Heart right ventricle (tissue), 16 donors: ENCODE measurements around the gene DCAF4. TPM values are rescaled to one million over a fixed set of nuclear protein-coding genes. Genes with fewer than 3 reads are reported as not detected.

Experiments
- ATAC-seq, 8 donors: fragments of 200-7000 bp; cut with Tn5 transposase; one replicate each; pipeline ENCODE4 v1.9.1; 2020; ENCODE audit warnings: mild to moderate bottlenecking in 8 of 8, moderate library complexity in 8 of 8, moderate number of reproducible peaks in 1 of 8
- DNase-seq, 2 donors: peaks; one replicate each; pipeline ENCODE4 v3.0.0-alpha.2; 2020
- H3K27ac ChIP-seq, 10 donors: fragments of 200-600 bp; sonication (generic) in 2 of 10; one replicate each; pipeline versions ENCODE4 v1.5.0 to v1.8.0; 2020 to 2022; ENCODE audit warnings: mild to moderate bottlenecking in 3 of 10
- H3K27me3 ChIP-seq, 7 donors: fragments of 200-600 bp; one replicate each; pipeline ENCODE4 v1.8.0; 2021 to 2022; ENCODE audit warnings: mild to moderate bottlenecking in 2 of 7
- H3K36me3 ChIP-seq, 9 donors: fragments of 200-600 bp; sonication (generic) in 1 of 9; one replicate each; pipeline versions ENCODE4 v1.5.0 to v1.8.0; 2020 to 2022; ENCODE audit warnings: mild to moderate bottlenecking in 2 of 9
- H3K4me1 ChIP-seq, 9 donors: fragments of 200-600 bp; sonication (generic) in 1 of 9; one replicate each; pipeline versions ENCODE4 v1.5.0 to v1.8.0; 2020 to 2022; ENCODE audit warnings: mild to moderate bottlenecking in 4 of 9
- H3K4me3 ChIP-seq, 10 donors: fragments of 200-600 bp; sonication (generic) in 2 of 10; one replicate each; pipeline versions ENCODE4 v1.5.0 to v1.8.0; 2020 to 2022; ENCODE audit warnings: mild to moderate bottlenecking in 7 of 10, moderate library complexity in 2 of 10
- H3K9me3 ChIP-seq, 11 donors: fragments of 200-600 bp in 10 of 11; sonication (generic) in 2 of 11; one replicate each; pipeline versions ENCODE4 v1.5.0 to v1.8.0; 2013 to 2022; ENCODE audit warnings: mild to moderate bottlenecking in 2 of 11, control low read depth in 1 of 11, moderate library complexity in 1 of 11
- WGBS, 2 donors: extraction: QIAGEN DNeasy Blood & Tissue Kit; methylation state at CpG; one replicate each; pipeline ENCODE4 v1.1.7; 2013; ENCODE audit warnings: inconsistent platforms in 1 of 2; 5-methylcytosine and 5-hydroxymethylcytosine counted together
- intact Hi-C, 10 donors: fragments of 100-400 bp; cut with DNase I; formaldehyde crosslinking; loops; one replicate each; pipeline versions ENCODE4 v1.11.1 to v1.14.2; 2022
- polyA plus RNA-seq, 2 donors: library from polyadenylated mRNA; stranded (reverse); fragments of 200-250 nt; gene quantifications; one replicate each; pipeline ENCODE4 v1.2.3, GENCODE V29; 2013
- total RNA-seq, 10 donors: library from RNA; stranded (reverse); fragmentation: NEBNext Ultra II Directional in 3 of 10; extraction: Animal tissue kit (Norgen Biotek cat#: 25700) in 3 of 10; gene quantifications; one replicate each; pipeline versions ENCODE4 v1.2.1 to v1.2.4, GENCODE V29; 2021 to 2023
- TF ChIP-seq, protein P1 (sequence below), 9 donors: fragments of 200-600 bp; sonication (generic) in 2 of 9; IDR thresholded peaks; one replicate each; pipeline versions ENCODE4 v1.5.0 to v1.8.0; 2021 to 2022; ENCODE audit warnings: antibody characterized with exemption in 9 of 9, mild to moderate bottlenecking in 5 of 9, moderate library complexity in 1 of 9
- donor health status: Arrhythmogenic right ventricular cardiomyopathy.
- donor health status: ischemic (EF 13 %, LVEDD 7.1; RV severe dilation, severe dysfunction).
- donor health status: healthy with polysubstance abuse.
- donor health status: DM: no; HTN: yes; CAD: no.
- donor health status: DM: no; HTN: no; CAD: no.
- donor health status: ischemic (EF 25% LVEDD 6.9; RV normal size, moderate dysfunction).
- donor health status: ischemic (EF 25% LVEDD 5.7; RV mildly dilated, moderate dysfunction).
- donor health status: healthy.
- donor health status: DM: yes; HTN: yes; CAD: no.
- donor health status: Ischemic cardiomyopathy.
- donor health status: ischemic (EF 35%, LVEDD 5.7; RV mildly dilated, moderate dysfunction).
- donor health status: nonischemic (EF 11% LVEDD 7.7; RV severe dilation, severe dysfunction).
- donor health status: DM: yes; HTN: yes; CAD: no.
- donor health status: PGD.
- donor health status: ischemic (EF 29% LVEDD 5.4; RV normal size, mild dysfunction).
- donor health status: nonischemic (EF 23%, LVEDD 6.1; RV moderate dilation, normal function).

DCAF4 gene
- total and polyA plus RNA-seq, 12 donors, result 2.2 to 8.9 (median 6.4) TPM

DNA sequence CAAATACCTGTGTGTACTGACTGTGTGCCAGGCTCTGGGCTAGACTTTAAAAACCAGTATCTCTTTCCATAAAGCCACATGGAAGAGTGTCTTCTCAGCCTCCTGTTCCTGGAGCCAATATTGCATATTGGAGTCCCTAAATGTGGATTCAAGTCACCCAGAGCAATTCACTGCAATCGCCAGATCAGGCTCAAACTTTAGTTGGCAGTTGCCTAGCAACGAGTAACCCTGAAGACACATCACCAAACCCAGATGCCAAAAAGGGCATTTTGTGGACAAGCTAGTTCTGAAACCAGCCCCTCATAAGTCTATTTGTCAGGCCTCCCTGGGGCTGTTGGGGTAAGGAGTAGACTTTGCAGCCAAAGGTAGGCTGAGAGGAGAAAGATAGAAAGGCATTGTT lies 46.1 kb upstream of the DCAF4 start:
- Histone ChIP-seq H3K27me3 (no peaks in the 10 kb centered on the region), H3K4me3 (no peak overlapping the region), H3K9me3 (no peaks in the 10 kb centered on the region), H3K4me1 (peaks cover 0 to 68% (median 19%) of the 10 kb centered on the region in 9 donors), H3K36me3 (peaks cover 0 to 5% (median 0%) of the 10 kb centered on the region in 9 donors), H3K27ac (no peak overlapping the region)
- intact Hi-C loops, result no loop called here
- no peak for DNase-seq
- TF ChIP-seq, protein P1, sequence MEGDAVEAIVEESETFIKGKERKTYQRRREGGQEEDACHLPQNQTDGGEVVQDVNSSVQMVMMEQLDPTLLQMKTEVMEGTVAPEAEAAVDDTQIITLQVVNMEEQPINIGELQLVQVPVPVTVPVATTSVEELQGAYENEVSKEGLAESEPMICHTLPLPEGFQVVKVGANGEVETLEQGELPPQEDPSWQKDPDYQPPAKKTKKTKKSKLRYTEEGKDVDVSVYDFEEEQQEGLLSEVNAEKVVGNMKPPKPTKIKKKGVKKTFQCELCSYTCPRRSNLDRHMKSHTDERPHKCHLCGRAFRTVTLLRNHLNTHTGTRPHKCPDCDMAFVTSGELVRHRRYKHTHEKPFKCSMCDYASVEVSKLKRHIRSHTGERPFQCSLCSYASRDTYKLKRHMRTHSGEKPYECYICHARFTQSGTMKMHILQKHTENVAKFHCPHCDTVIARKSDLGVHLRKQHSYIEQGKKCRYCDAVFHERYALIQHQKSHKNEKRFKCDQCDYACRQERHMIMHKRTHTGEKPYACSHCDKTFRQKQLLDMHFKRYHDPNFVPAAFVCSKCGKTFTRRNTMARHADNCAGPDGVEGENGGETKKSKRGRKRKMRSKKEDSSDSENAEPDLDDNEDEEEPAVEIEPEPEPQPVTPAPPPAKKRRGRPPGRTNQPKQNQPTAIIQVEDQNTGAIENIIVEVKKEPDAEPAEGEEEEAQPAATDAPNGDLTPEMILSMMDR (IDR thresholded peaks at IDR 0.05), result no peak
- ATAC-seq, result no peak
- 63 to 76% methylated on average over 2 of the region's 2 CpGs for WGBS, 2 donors

DNA sequence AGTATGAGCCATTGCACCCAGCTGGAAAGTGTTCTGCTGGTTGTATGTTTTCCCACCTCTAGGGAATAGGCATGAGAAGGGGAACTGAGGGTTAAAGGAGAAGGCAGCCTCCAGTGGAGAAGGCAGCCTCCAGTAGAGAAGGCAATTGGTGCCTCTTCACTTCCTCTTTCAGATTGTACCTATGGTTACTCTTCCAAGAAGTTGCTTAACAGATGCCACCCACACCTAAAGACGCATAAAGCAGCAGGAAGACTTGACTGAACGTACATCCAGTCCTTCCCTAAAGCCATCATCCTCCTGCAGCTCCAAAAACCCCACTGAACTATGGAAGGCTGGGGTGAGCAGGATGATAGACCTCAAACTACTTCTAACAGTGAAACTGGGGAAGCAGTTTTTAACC lies 45.4 kb upstream of the DCAF4 start:
- Histone ChIP-seq H3K4me1 (peaks cover 0 to 64% (median 19%) of the 10 kb centered on the region in 9 donors), H3K27ac (no peak overlapping the region), H3K27me3 (no peaks in the 10 kb centered on the region), H3K4me3 (no peak overlapping the region), H3K36me3 (peaks cover 0 to 5% (median 0%) of the 10 kb centered on the region in 9 donors), H3K9me3 (no peaks in the 10 kb centered on the region)
- ATAC-seq, result no peak
- TF ChIP-seq, protein P1 (IDR thresholded peaks at IDR 0.05), result no peak
- 56 to 79% methylated on average over 2 of the region's 2 CpGs for WGBS, 2 donors
- intact Hi-C loops, result no loop called here
- DNase-seq, result no peak

DNA sequence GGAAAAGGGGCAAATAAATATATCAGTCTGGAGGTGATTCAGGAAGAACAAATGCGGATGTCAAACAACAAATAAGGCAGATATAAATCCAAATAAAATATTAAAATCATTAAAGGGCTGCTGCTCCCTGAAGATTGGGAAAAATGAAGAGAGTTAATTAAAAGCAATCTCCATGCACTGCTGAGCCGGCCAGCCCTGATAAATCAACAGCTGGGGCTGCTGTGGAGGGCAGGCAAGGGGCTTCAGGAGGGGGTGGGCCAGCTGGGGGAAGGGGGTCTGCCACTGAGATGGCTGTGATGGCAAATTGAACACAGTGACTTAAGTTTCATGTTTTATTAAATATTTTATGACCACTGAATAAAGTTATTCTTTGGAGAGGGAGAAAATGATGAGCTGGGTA lies 44.7 kb upstream of the DCAF4 start:
- intact Hi-C loops, result no loop called here
- 60 to 63% methylated on average over 2 of the region's 2 CpGs for WGBS, 2 donors
- ATAC-seq (no peak), DNase-seq (no peak)
- Histone ChIP-seq H3K27me3 (no peaks in the 10 kb centered on the region), H3K27ac (no peak overlapping the region), H3K36me3 (peaks cover 0 to 5% (median 0%) of the 10 kb centered on the region in 9 donors), H3K4me3 (no peak overlapping the region), H3K4me1 (peaks cover 0 to 57% (median 19%) of the 10 kb centered on the region in 9 donors), H3K9me3 (peaks cover 0 to 3% (median 0%) of the 10 kb centered on the region in 11 donors)
- TF ChIP-seq, protein P1 (IDR thresholded peaks at IDR 0.05), result no peak

DNA sequence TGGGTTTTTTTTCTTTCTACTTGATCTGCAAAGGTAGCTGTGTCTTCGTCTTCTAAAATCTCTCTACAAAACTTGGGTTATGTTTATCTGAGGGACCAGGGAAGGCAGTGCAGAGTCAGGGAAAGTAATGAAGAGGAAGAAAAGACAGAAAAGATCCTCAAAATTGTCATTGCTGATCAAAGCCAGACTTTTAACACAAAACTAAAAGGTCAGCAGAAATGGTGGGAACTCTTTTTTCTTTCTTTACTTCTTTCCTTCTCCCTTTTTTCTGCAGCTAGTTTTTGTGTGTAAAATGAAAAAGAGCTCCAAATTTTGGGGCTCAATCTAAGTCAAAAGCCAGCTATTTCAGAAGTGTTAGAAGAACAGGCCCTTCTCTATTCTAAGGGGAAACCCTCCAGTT lies 44.2 kb upstream of the DCAF4 start:
- H3K4me3 ChIP-seq, result no peak overlapping the region
- WGBS, 2 donors, result 60 to 63% methylated on average over 1 of the region's 1 CpG
- TF ChIP-seq, protein P1 (IDR thresholded peaks at IDR 0.05), result no peak
- H3K9me3 ChIP-seq, result peaks cover 0 to 7% (median 0%) of the 10 kb centered on the region in 11 donors
- peaks cover 0 to 5% (median 0%) of the 10 kb centered on the region in 9 donors for H3K36me3 ChIP-seq
- no peak for ATAC-seq
- no peaks in the 10 kb centered on the region for H3K27me3 ChIP-seq
- peak overlapping the region in 1 of 10 donors; percentile 26 for H3K27ac ChIP-seq
- intact Hi-C loops, result no loop called here
- no peak for DNase-seq
- H3K4me1 ChIP-seq, result peaks cover 0 to 55% (median 15%) of the 10 kb centered on the region in 9 donors
